Measurements from ENCODE around the gene OLA1.

The OLA1 gene

GRCh38 chr2:174112073-174112472 lies 136.3 kb downstream of the OLA1 start:
- no peaks in the 10 kb centered on the region for H3K79me2 ChIP-seq (ENCODE audit: insufficient read depth, low read depth)
- H2AFZ ChIP-seq (ENCODE audit: low read depth): no peak overlapping the region
- no peak for TF ChIP-seq CTCF (conservative IDR thresholded peaks at IDR 0.05; ENCODE audit: low read depth, low read length)
- no peaks in the 10 kb centered on the region for H3K4me1 ChIP-seq (ENCODE audit: low read depth, poor library complexity, severe bottlenecking)
- H3K27me3 ChIP-seq (ENCODE audit: insufficient read depth, low read depth): no peaks in the 10 kb centered on the region
- H3K27ac ChIP-seq: no peak overlapping the region
- no peaks in the 10 kb centered on the region for H4K20me1 ChIP-seq (ENCODE audit: insufficient read depth)
- no peak overlapping the region for H3K9ac ChIP-seq
- H3K36me3 ChIP-seq (ENCODE audit: insufficient read depth): no peaks in the 10 kb centered on the region
- H3K4me2 ChIP-seq: no peak overlapping the region
- no peak overlapping the region for H3K4me3 ChIP-seq (IDR thresholded peaks at IDR 0.05; ENCODE audit: insufficient read depth, low read depth, low read length)

GRCh38 chr2:174108579-174108978 lies 139.8 kb downstream of the OLA1 start:
- no peaks in the 10 kb centered on the region for H4K20me1 ChIP-seq (ENCODE audit: insufficient read depth)
- no peak overlapping the region for H3K4me3 ChIP-seq (IDR thresholded peaks at IDR 0.05; ENCODE audit: insufficient read depth, low read depth, low read length)
- H3K27me3 ChIP-seq (ENCODE audit: insufficient read depth, low read depth): no peaks in the 10 kb centered on the region
- no peak overlapping the region for H3K4me2 ChIP-seq
- no peaks in the 10 kb centered on the region for H3K4me1 ChIP-seq (ENCODE audit: low read depth, poor library complexity, severe bottlenecking)
- no peaks in the 10 kb centered on the region for H3K79me2 ChIP-seq (ENCODE audit: insufficient read depth, low read depth)
- H2AFZ ChIP-seq (ENCODE audit: low read depth): no peak overlapping the region
- no peaks in the 10 kb centered on the region for H3K36me3 ChIP-seq (ENCODE audit: insufficient read depth)
- H3K27ac ChIP-seq: no peak overlapping the region
- TF ChIP-seq CTCF (conservative IDR thresholded peaks at IDR 0.05; ENCODE audit: low read depth, low read length): no peak
- H3K9ac ChIP-seq: no peak overlapping the region

GRCh38 chr2:174106736-174107135 lies 141.6 kb downstream of the OLA1 start:
- Histone ChIP-seq H2AFZ (ENCODE audit: low read depth) (no peak overlapping the region), H3K4me3 (IDR thresholded peaks at IDR 0.05; ENCODE audit: insufficient read depth, low read depth, low read length) (no peak overlapping the region), H3K79me2 (ENCODE audit: insufficient read depth, low read depth) (no peaks in the 10 kb centered on the region), H4K20me1 (ENCODE audit: insufficient read depth) (no peaks in the 10 kb centered on the region), H3K36me3 (ENCODE audit: insufficient read depth) (no peaks in the 10 kb centered on the region), H3K4me2 (no peak overlapping the region), H3K9ac (no peak overlapping the region), H3K27me3 (ENCODE audit: insufficient read depth, low read depth) (no peaks in the 10 kb centered on the region), H3K27ac (no peak overlapping the region), H3K4me1 (ENCODE audit: low read depth, poor library complexity, severe bottlenecking) (no peaks in the 10 kb centered on the region)
- no peak for TF ChIP-seq CTCF (conservative IDR thresholded peaks at IDR 0.05; ENCODE audit: low read depth, low read length)

- Histone ChIP-seq H3K27me3 (ENCODE audit: insufficient read depth, low read depth) (no peaks in the 10 kb centered on the region), H2AFZ (ENCODE audit: low read depth) (no peak overlapping the region), H3K79me2 (ENCODE audit: insufficient read depth, low read depth) (no peaks in the 10 kb centered on the region), H4K20me1 (ENCODE audit: insufficient read depth) (no peaks in the 10 kb centered on the region), H3K4me3 (IDR thresholded peaks at IDR 0.05; ENCODE audit: insufficient read depth, low read depth, low read length) (no peak overlapping the region), H3K27ac (no peak overlapping the region), H3K36me3 (ENCODE audit: insufficient read depth) (no peaks in the 10 kb centered on the region), H3K4me1 (ENCODE audit: low read depth, poor library complexity, severe bottlenecking) (no peaks in the 10 kb centered on the region), H3K4me2 (no peak overlapping the region), H3K9ac (no peak overlapping the region)
- no peak for TF ChIP-seq CTCF (conservative IDR thresholded peaks at IDR 0.05; ENCODE audit: low read depth, low read length)
These were observed 153.8 kb downstream of the OLA1 start for GRCh38 chr2:174094542-174094941.

- Histone ChIP-seq H3K4me2 (no peak overlapping the region), H3K9ac (no peak overlapping the region), H3K27ac (no peak overlapping the region), H3K36me3 (ENCODE audit: insufficient read depth) (no peaks in the 10 kb centered on the region), H2AFZ (ENCODE audit: low read depth) (no peak overlapping the region), H3K79me2 (ENCODE audit: insufficient read depth, low read depth) (no peaks in the 10 kb centered on the region), H4K20me1 (ENCODE audit: insufficient read depth) (no peaks in the 10 kb centered on the region), H3K4me3 (IDR thresholded peaks at IDR 0.05; ENCODE audit: insufficient read depth, low read depth, low read length) (no peak overlapping the region), H3K4me1 (ENCODE audit: low read depth, poor library complexity, severe bottlenecking) (no peaks in the 10 kb centered on the region), H3K27me3 (ENCODE audit: insufficient read depth, low read depth) (no peaks in the 10 kb centered on the region)
- TF ChIP-seq CTCF (conservative IDR thresholded peaks at IDR 0.05; ENCODE audit: low read depth, low read length): no peak
These were observed 157.9 kb downstream of the OLA1 start for GRCh38 chr2:174090476-174090875.

Measured in KMS-11 (cell line).